Mesothelial cell of epicardium (in vitro differentiated cells): ENCODE measurements around the gene HLX. TPM values are rescaled to one million over a fixed set of nuclear protein-coding genes. Genes with fewer than 3 reads are reported as not detected.

Source experiments
- total RNA-seq: library from RNA; stranded (reverse); gene quantifications from 3 replicates; pipeline ENCODE4 v1.2.1, GENCODE V29; 2021

Gene HLX
- total RNA-seq, 1 donor from 2014 or later = 1.3 TPM

Other genes with a start within 250 kb of the HLX start
- 1.4 to 1.8 TPM (median 1.7 TPM) in 3 replicates for gene C1orf115, start 189.1 kb upstream of the HLX start, total RNA-seq
- gene MTARC2, start 131.1 kb upstream of the HLX start, total RNA-seq = 10.7 to 12.5 TPM (median 12.2 TPM) in 3 replicates
- gene MTARC1, start 92.5 kb upstream of the HLX start, total RNA-seq = 10.8 to 12.1 TPM (median 11.9 TPM) in 3 replicates